ENCODE data around the gene CHIT1. TPM values are rescaled to one million over a fixed set of nuclear protein-coding genes. Genes with fewer than 3 reads are reported as not detected.

The CHIT1 gene
- total and polyA plus RNA-seq, 9 of the 15 experiments (the other 6 are each of a cell fraction or from before 2014, with no cell fraction given) = not detected

- in situ Hi-C loops (cut with MboI) (no loop called here), intact Hi-C loops (cut with micrococcal nuclease) (no loop called here)
- peaks cover 0 to 4% of the 10 kb centered on the region in 2 experiments; a peak in 3 of 5 replicates for H3K27me3 ChIP-seq (ENCODE audit: control insufficient read depth in 2 of 2, insufficient read depth in 2 of 2, low read length in 2 of 2)
- no peak for DNase-seq (ENCODE audit: extremely low read depth in 1 of 4, low spot score in 3 of 4)
- H2AFZ ChIP-seq (ENCODE audit: low read depth, low read length) = no peak overlapping the region
- ChIA-PET POLR2A (no interaction called here), CTCF (ENCODE audit: low intra/inter-chr PET ratio) (interaction anchor here (0.6 kb wide), 1 partner anchor 683 kb away, joined by 4 read pairs; no protein-coding TSS in a partner anchor)
- no peak for ATAC-seq
- H3K4me1 ChIP-seq (replicated peaks in 1 of 2; ENCODE audit: control insufficient read depth in 2 of 2, insufficient read depth in 2 of 2, low read length in 2 of 2) = no peaks in the 10 kb centered on the region
- 0% methylated on average over 3 of the region's 3 CpGs for WGBS (ENCODE audit: insufficient coverage, low coverage, missing lambda C conversion rate)
- no peaks in the 10 kb centered on the region for H3K79me2 ChIP-seq (ENCODE audit: control insufficient read depth, insufficient read depth, low read length)
- H3K4me3 ChIP-seq = no peak overlapping the region
- no peaks in the 10 kb centered on the region for H3K36me3 ChIP-seq (ENCODE audit: control insufficient read depth, insufficient read depth, low read length)
- no peak overlapping the region for H3K4me2 ChIP-seq (ENCODE audit: insufficient read depth, low read length)
- H4K20me1 ChIP-seq (replicated peaks; ENCODE audit: control insufficient read depth, insufficient read depth, low read length) = no peaks in the 10 kb centered on the region
- BruUV-seq (replicated peaks) = no TSS peak
- H3K9ac ChIP-seq (ENCODE audit: insufficient read depth in 1 of 2, low read depth in 2 of 2, low read length in 2 of 2) = no peak overlapping the region
- H3K27ac ChIP-seq (ENCODE audit: extremely low read depth, low read depth, low read length) = no peak overlapping the region
- no peaks in the 10 kb centered on the region for H3K9me1 ChIP-seq (ENCODE audit: control insufficient read depth, insufficient read depth, low read length)
- no peak for FAIRE-seq
- TF ChIP-seq ZNF253 (CRISPR knock-in tag; conservative IDR thresholded peaks at IDR 0.05) (no peak), KDM4B (IDR thresholded peaks at IDR 0.05; ENCODE audit: borderline replicate concordance in 2 of 2, low read depth in 1 of 2) (no peak), CC2D1A (IDR thresholded peaks at IDR 0.05) (no peak), TARDBP (IDR thresholded peaks at IDR 0.05) (no peak), ZBTB17 (CRISPR knock-in tag; IDR thresholded peaks at IDR 0.05) (no peak), ZFP30 (CRISPR knock-in tag; IDR thresholded peaks at IDR 0.05; ENCODE audit: borderline replicate concordance) (no peak), SREBF1 (IDR thresholded peaks at IDR 0.05; ENCODE audit: borderline replicate concordance, low read depth, low read length) (no peak), ESRRB (CRISPR knock-in tag; IDR thresholded peaks at IDR 0.05; ENCODE audit: borderline replicate concordance) (no peak), SP2 (IDR thresholded peaks at IDR 0.05; ENCODE audit: extremely low read depth, low read depth, low read length, poor library complexity, severe bottlenecking) (no peak)
- no peaks in the 10 kb centered on the region for H3K9me3 ChIP-seq (replicated peaks; ENCODE audit: control insufficient read depth, insufficient read depth, low read depth, low read length)
Observed at GRCh38 chr1:203252678-203253077, 23.2 kb upstream of the CHIT1 start.
